Spleen (tissue), 11 donors: ENCODE results near the gene RALY. TPM values are rescaled to one million over a fixed set of nuclear protein-coding genes. Genes with fewer than 3 reads are reported as not detected.

Experiments
- DNase-seq: peaks from one replicate; pipeline ENCODE4 v3.0.0-alpha.2; 2020
- H3K27ac ChIP-seq, 8 donors: fragments of 200-600 bp; sonication (generic) in 7 of 8; 1 replicate in 4 of 8; 2 replicates in 4 of 8; pipeline versions ENCODE4 v1.5.0 to v1.8.0; 2016 to 2021; ENCODE audit warnings: inconsistent platforms in 4 of 8, mild to moderate bottlenecking in 4 of 8, moderate library complexity in 1 of 8
- H3K27me3 ChIP-seq, 7 donors: fragments of 200-600 bp; sonication (generic) in 6 of 7; replicated peaks in 1 of 7; 1 replicate in 4 of 7; 2 replicates in 3 of 7; pipeline versions ENCODE4 v1.5.0 to v1.8.0; 2016 to 2021; ENCODE audit warnings: inconsistent platforms in 3 of 7, mild to moderate bottlenecking in 1 of 7
- H3K36me3 ChIP-seq, 6 donors: fragments of 200-600 bp; sonication (generic) in 5 of 6; 1 replicate in 4 of 6; 2 replicates in 2 of 6; pipeline versions ENCODE4 v1.5.0 to v1.8.0; 2016 to 2021; ENCODE audit warnings: inconsistent platforms in 2 of 6
- H3K4me1 ChIP-seq, 6 donors: fragments of 200-600 bp; sonication (generic) in 5 of 6; 1 replicate in 3 of 6; 2 replicates in 3 of 6; pipeline versions ENCODE4 v1.5.0 to v1.8.0; 2016 to 2021; ENCODE audit warnings: inconsistent platforms in 3 of 6
- H3K4me3 ChIP-seq, 8 donors: fragments of 200-600 bp; sonication (generic) in 7 of 8; 1 replicate in 4 of 8; 2 replicates in 4 of 8; pipeline versions ENCODE4 v1.5.0 to v1.8.0; 2016 to 2021; ENCODE audit warnings: inconsistent platforms in 4 of 8, mild to moderate bottlenecking in 4 of 8, moderate library complexity in 2 of 8
- H3K9me3 ChIP-seq, 8 donors: fragments of 200-600 bp; sonication (generic) in 7 of 8; 1 replicate in 4 of 8; 2 replicates in 4 of 8; pipeline versions ENCODE4 v1.5.0 to v1.8.0; 2016 to 2021; ENCODE audit warnings: inconsistent platforms in 4 of 8
- CTCF ChIP-seq, 11 experiments: fragments of 200-600 bp in 7 of 11; fragments of 450-650 bp in 4 of 11; sonication (generic) in 4 of 11; IDR thresholded peaks in 8 of 11; conservative IDR thresholded peaks in 3 of 11; 1 replicate in 7 of 11; 2 replicates in 4 of 11; pipeline versions ENCODE4 v1.4.0 to v1.8.0; 2016 to 2021; ENCODE audit warnings: antibody characterized with exemption in 11 of 11, inconsistent platforms in 4 of 11, mild to moderate bottlenecking in 1 of 11
- POLR2A ChIP-seq, 3 donors: fragments of 450-650 bp; IDR thresholded peaks; one replicate each; pipeline ENCODE4 v1.5.1; 2017; ENCODE audit warnings: antibody characterized with exemption in 3 of 3, mild to moderate bottlenecking in 1 of 3
- POLR2AphosphoS5 ChIP-seq, 3 donors: sonication (generic); formaldehyde crosslinking; IDR thresholded peaks; one replicate each; pipeline ENCODE4 v1.5.1; 2017; ENCODE audit warnings: antibody characterized with exemption in 3 of 3
- WGBS, 5 donors: extraction: QIAGEN DNeasy Blood & Tissue Kit in 3 of 5; methylation state at CpG; one replicate each; pipeline versions ENCODE4 v1.1.5 to v1.1.7; 2013 to 2018; 5-methylcytosine and 5-hydroxymethylcytosine counted together
- intact Hi-C: fragments of 100-400 bp; cut with DNase I; formaldehyde crosslinking; loops from one replicate; pipeline ENCODE4 v1.15.0; 2023; ENCODE audit warnings: low total_unique reads
- polyA plus RNA-seq, 3 donors: library from polyadenylated mRNA; stranded (reverse); fragments of 200-250 nt; gene quantifications; one replicate each; pipeline ENCODE4 v1.2.1, GENCODE V29; 2013
- total RNA-seq, 7 donors: library from RNA; depleted of rRNA in 3 of 7; stranded (reverse); fragments of >200 nt in 3 of 7; fragmentation: NEBNext Ultra II Directional in 4 of 7; extraction: Animal tissue kit (Norgen Biotek cat#: 25700) in 4 of 7; gene quantifications; one replicate each; pipeline versions ENCODE4 v1.1.0 to v1.2.1, GENCODE V29; 2016 to 2021
- donor health status: healthy with polysubstance abuse.
- donor health status: DM: no; HTN: no; CAD: no; lungs with moderate emphysema.
- donor health status: DM: no; HTN: no; CAD: no.
- donor health status: Bipolar disorder and iron deficiency.
- donor health status: healthy.
- donor health status: DM: no; HTN: no; CAD: no.
- donor health status: DM: yes; HTN: yes; CAD: no.

RALY gene
- total and polyA plus RNA-seq, 10 donors, result 72.9 to 133 (median 99.7) TPM

GRCh38 chr20:33971147-33971975 lies 22.4 kb upstream of the RALY start:
- no peak for DNase-seq
- no peaks in the 10 kb centered on the region for H3K4me1 ChIP-seq
- 79 to 92% (median 87%) methylated on average over 6 of the region's 6 CpGs for WGBS, 5 donors

GRCh38 chr20:33976959-33977358 lies 16.8 kb upstream of the RALY start:
- no peak overlapping the region for H3K4me3 ChIP-seq
- H3K9me3 ChIP-seq, result peaks cover 0 to 6% (median 0%) of the 10 kb centered on the region in 8 donors
- H3K36me3 ChIP-seq, result no peaks in the 10 kb centered on the region
- H3K27me3 ChIP-seq, result no peaks in the 10 kb centered on the region
- no peaks in the 10 kb centered on the region for H3K4me1 ChIP-seq
- no peak for TF ChIP-seq CTCF (IDR thresholded peaks at IDR 0.05 in 8 of 11, conservative IDR thresholded peaks at IDR 0.05 in 3 of 11)
- no peak for TF ChIP-seq POLR2AphosphoS5 (IDR thresholded peaks at IDR 0.05)
- TF ChIP-seq POLR2A (IDR thresholded peaks at IDR 0.05), result no peak
- H3K27ac ChIP-seq, result no peak overlapping the region
- no peak for DNase-seq
- intact Hi-C loops, result no loop called here

More at GRCh38 chr20:33971147-33971975, 22.4 kb upstream of the RALY start:
- TF ChIP-seq CTCF (IDR thresholded peaks at IDR 0.05 in 8 of 11, conservative IDR thresholded peaks at IDR 0.05 in 3 of 11) (no peak), POLR2AphosphoS5 (IDR thresholded peaks at IDR 0.05) (no peak)
- H3K4me3 ChIP-seq, result no peak overlapping the region
- no peak overlapping the region for H3K27ac ChIP-seq
- intact Hi-C loops, result no loop called here
- no peaks in the 10 kb centered on the region for H3K36me3 ChIP-seq
- peaks cover 0 to 10% (median 0%) of the 10 kb centered on the region in 8 donors for H3K9me3 ChIP-seq
- H3K27me3 ChIP-seq, result no peaks in the 10 kb centered on the region

GRCh38 chr20:33977535-33977934 lies 16.2 kb upstream of the RALY start:
- WGBS, 5 donors, result 70 to 89% (median 80%) methylated on average over 2 of the region's 2 CpGs
- H3K27ac ChIP-seq, result no peak overlapping the region
- H3K36me3 ChIP-seq, result no peaks in the 10 kb centered on the region
- intact Hi-C loops, result no loop called here
- H3K4me3 ChIP-seq, result no peak overlapping the region
- H3K9me3 ChIP-seq, result peaks cover 0 to 6% (median 0%) of the 10 kb centered on the region in 8 donors
- no peaks in the 10 kb centered on the region for H3K4me1 ChIP-seq
- no peaks in the 10 kb centered on the region for H3K27me3 ChIP-seq
- TF ChIP-seq POLR2AphosphoS5 (IDR thresholded peaks at IDR 0.05), result no peak
- TF ChIP-seq POLR2A (IDR thresholded peaks at IDR 0.05), result no peak
- TF ChIP-seq CTCF (IDR thresholded peaks at IDR 0.05 in 8 of 11, conservative IDR thresholded peaks at IDR 0.05 in 3 of 11), result no peak
- no peak for DNase-seq

- no peak overlapping the region for H3K27ac ChIP-seq
- H3K9me3 ChIP-seq, result peaks cover 0 to 6% (median 0%) of the 10 kb centered on the region in 8 donors
- H3K27me3 ChIP-seq, result no peaks in the 10 kb centered on the region
- no peaks in the 10 kb centered on the region for H3K4me1 ChIP-seq
- DNase-seq, result no peak
- no peak for TF ChIP-seq CTCF (IDR thresholded peaks at IDR 0.05 in 8 of 11, conservative IDR thresholded peaks at IDR 0.05 in 3 of 11)
- TF ChIP-seq POLR2AphosphoS5 (IDR thresholded peaks at IDR 0.05), result no peak
- no peak for TF ChIP-seq POLR2A (IDR thresholded peaks at IDR 0.05)
- H3K36me3 ChIP-seq, result no peaks in the 10 kb centered on the region
- intact Hi-C loops, result no loop called here
- no peak overlapping the region for H3K4me3 ChIP-seq
- 51 to 93% (median 86%) methylated on average over 2 of the region's 2 CpGs for WGBS, 5 donors
These were observed 14.6 kb upstream of the RALY start for GRCh38 chr20:33979094-33979493.
